ENCODE measurements around the gene GRWD1.

GRWD1 gene

DNA sequence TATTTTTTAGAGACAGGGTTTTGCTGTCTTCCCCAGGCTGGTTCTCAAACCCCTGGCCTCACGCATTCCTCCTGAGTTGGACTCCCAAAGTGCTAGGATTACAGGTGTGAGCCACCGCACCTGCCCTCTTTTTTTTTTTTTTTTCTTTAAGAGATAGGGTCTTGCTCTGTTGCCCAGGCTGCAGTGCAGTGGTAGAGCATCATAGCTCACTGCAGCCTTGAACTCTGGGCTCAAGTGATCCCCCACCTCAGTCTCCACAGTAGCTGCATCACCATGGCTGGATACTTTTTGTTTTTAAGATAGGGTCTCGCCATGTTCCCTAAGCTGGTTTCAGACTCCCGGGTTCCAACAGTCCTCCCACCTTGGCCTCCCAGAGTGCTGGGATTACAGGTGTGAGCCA, 11.1 kb downstream of the GRWD1 start:
- DNase-seq (ENCODE audit: low read depth) = no peak

DNA sequence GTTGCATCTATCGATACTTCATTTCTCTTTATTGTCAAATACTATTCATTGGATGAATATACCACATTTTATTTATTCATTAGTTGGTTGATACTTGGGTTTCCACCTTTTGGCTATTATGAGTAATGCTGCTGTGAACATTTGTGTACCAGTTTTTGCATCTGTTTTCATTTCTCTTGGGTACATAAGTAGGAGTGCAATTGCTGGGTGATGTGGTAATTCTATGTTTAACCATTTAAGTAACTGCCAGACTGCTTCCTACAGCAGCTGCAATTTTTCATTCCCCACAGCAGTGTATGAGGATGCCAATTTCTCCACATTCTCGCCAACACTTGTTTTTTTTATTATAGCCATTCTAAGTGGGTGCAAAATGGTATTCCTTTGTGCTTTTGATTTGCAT, 12.2 kb downstream of the GRWD1 start:
- no peak for DNase-seq (ENCODE audit: low read depth)

DNA sequence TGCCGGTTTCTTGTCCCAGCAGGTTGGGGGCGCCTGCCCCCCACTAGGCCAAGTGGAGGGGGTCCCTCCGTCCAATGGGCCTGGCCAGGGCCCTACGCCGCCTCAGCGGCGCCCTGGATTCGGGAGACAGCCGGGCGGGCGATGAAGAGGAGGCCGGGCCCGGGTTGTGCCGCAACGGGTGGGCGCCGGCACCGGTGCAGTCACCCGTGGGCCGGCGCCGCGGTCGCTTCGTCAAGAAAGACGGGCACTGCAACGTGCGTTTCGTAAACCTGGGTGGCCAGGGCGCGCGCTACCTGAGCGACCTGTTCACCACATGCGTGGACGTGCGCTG, 15.8 kb downstream of the GRWD1 start:
- no peak for DNase-seq (ENCODE audit: low read depth)

DNA sequence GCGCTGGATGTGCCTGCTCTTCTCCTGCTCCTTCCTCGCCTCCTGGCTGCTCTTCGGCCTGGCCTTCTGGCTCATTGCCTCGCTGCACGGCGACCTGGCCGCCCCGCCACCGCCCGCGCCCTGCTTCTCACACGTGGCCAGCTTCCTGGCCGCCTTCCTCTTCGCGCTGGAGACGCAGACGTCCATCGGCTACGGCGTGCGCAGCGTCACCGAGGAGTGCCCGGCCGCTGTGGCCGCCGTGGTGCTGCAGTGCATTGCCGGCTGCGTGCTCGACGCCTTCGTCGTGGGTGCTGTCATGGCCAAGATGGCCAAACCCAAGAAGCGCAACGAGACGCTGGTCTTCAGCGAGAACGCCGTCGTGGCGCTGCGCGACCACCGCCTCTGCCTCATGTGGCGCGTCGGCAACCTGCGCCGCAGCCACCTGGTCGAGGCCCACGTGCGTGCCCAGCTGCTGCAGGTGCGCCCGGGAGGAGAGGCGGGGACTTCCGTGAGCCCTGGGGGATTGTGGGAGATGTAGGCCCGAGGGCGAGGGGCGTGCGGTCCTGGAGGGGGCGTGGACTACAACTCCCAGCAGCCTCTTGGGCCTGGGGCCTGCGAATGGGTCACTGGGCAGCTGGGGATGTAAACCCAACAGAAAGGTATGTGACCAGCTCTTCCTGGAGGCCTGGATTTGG, 16.3 kb downstream of the GRWD1 start:
- no peak for DNase-seq (ENCODE audit: low read depth)

DNA sequence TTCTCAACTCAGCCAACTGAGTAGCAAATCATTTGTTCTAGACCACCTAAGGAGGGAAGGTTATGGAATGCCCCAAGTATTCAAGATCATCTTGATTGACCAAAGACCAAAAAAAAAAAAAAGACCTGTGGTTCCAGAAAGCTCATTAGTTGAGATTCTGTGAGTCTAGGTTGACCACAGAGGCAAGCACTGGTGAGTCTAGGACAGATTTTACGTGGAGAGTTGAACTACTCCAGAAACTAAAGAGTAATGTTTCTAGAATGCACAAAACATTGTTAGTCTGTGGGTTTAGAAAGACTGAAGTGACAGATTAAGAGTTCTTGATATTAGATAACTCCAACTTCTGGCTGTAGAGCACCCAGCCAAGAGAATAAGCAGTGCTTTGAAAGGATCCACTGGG, 19.4 kb downstream of the GRWD1 start:
- no peak for DNase-seq (ENCODE audit: low read depth)

DNA sequence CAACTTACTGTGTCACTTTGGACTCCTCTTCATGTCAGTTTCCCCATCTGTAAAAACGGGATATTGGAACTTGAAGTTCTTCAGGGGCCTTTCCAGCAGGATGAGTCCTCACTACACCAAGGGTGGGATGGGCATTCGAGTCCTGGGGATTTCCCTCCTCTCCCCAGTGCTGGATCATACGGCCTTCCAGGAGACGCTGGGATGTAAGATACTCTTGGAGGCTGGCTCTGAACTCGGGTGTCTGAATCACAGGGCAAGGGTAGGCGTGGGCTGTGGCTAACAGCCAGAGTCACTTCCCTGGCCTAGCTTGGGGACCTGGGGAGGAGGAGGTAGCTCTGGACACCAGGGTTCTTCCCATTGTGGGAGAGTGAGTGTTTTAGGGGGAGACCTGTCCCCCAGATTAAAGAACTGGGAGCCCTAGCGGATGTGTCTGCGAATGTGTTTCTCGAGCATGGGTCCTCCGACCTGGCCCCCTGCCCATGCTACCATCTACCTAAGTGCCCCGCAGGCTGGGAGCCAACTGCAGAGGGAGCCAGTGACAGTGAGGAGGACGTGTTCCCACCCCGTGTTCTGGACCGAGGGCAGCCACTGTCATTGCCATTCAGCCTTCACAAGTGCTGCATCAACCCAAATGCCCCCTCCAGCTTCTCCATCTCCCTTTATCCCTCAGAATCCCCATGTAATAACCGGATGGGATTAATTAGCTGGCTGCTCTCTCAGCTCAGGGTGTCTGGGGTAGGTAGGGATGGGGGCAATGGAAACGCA, 21.0 kb downstream of the GRWD1 start:
- DNase-seq (ENCODE audit: low read depth) = no peak

DNA sequence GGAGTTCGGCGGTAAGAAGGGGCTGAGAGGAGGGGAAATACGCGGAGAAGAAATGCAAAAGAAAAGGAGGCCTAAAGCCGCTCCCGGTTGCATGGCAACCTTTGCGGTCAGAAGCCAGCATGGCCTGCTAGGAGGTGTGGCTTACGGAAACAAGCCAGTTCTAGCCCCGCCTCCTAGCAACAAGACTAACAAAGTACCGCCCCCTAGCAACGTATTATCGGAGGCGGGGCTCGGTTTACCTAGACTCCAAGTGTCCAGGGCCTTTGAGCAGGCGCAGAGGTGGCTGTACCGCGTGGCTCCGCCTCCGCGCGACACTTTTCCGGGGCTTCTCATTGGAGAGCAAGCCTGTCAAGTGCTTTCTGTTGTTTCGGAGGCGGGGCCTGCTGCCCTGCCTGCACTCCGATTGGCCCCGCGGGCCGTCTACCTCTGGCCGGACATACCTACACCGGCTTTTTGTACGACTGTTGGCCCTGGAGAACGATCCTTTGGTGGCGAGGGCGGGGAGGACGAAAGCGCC, 23.0 kb downstream of the GRWD1 start:
- peak; percentile 89 for DNase-seq (ENCODE audit: low read depth)

DNA sequence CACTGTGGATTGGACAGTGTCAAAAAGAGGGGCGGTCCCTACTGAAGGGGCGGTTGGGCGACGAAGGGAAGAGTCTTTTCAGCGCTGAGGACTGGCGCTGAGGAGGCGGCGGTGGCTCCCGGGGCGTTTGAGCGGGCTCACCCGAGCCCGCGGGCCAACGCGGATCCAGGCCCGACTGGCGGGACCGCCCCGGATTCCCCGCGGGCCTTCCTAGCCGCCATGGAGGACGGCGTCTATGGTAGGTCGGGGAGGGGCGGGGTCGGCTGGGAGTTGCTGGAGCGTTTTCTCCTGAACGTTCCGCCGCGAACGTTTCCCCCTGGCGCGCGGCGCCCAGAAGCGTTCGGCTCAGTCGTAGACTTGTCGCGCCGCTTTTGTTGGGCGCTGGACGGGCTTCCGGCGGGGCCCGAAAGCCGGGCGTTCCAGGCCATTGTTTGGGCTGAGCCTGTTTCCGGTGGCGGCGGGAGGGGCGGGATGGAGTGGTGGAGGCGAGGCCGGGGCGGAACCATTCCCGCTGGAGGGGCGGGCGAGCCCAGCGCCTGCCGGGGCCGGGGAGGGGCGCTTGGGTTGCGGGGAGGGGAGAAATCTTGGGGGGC, 23.6 kb downstream of the GRWD1 start, which contains the start of gene CYTH2:
Gene CYTH2, plus strand, starts transcription at position 81 of the 593 bp plus-strand sequence. Its CDS starts 139 bp downstream, at position 220.
- peak; percentile 43 for DNase-seq (ENCODE audit: low read depth)

DNA sequence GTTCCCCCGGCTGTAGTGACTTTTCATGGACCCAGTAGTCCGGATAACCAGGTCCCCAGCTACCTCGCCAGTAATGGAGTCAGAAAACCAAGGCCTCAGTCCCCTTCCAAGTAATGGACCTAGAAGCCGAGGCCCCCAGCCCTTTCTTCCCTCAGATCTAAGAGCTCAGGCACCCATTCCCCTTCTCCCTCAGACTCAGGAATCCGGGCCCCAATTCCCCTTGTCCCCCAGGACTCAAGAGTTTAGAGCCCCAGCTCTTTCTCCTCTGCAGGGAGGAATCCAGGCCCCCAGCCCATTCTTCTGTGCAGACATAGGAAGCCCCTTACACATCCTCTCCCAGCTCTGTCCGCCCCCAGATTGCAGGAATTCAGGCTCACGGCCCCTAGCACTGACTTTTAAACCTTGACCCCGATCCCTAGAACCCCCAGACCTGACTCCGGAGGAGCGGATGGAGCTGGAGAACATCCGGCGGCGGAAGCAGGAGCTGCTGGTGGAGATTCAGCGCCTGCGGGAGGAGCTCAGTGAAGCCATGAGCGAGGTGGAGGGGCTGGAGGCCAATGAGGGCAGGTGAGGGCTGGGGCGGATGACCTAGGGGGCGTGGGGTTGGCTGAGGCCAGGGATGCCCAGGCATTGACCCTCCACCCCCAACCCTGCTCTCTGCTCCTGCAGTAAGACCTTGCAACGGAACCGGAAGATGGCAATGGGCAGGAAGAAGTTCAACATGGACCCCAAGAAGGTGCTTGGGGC, 24.3 kb downstream of the GRWD1 start:
- DNase-seq (ENCODE audit: low read depth) = no peak

DNA sequence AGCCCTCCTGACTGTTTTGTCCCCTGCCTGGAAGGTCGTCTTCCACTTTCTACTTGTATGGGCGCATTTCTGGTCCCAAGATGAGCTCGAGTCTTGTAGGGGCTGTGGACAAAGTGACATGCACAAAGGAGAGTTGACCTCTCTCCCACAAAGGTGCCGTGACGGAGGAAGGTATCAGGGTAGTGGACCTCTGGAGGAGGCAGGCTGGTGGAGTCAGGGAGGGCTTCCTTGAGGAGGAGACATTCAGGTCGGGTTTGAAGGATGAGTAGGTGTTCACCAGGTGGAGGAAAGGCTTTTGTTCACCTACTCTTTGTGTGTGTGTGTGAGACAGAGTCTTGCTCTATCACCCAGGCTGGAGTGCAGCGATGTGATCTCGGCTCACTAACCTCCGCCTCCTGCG, 25.1 kb downstream of the GRWD1 start:
- DNase-seq (ENCODE audit: low read depth) = no peak

DNA sequence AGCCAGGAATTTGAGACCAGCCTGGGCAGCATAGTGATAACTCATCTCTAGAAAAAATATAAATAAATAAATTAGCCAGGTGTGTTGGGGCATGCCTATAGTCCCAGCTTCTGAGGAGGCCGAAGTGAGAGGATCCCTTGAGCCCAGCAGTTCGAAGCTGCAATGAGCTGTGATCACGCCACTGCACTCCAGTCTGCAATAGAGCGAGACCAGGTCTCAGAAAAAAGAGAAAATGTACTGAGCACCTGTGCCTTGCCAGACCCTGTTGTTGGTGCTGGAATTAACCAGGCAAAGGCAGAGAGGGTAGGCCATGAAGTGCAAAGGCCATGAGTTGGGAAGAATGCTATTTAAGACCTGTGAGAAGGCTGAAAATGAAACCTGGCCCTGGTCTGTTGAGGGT, 26.1 kb downstream of the GRWD1 start:
- DNase-seq (ENCODE audit: low read depth) = no peak

DNA sequence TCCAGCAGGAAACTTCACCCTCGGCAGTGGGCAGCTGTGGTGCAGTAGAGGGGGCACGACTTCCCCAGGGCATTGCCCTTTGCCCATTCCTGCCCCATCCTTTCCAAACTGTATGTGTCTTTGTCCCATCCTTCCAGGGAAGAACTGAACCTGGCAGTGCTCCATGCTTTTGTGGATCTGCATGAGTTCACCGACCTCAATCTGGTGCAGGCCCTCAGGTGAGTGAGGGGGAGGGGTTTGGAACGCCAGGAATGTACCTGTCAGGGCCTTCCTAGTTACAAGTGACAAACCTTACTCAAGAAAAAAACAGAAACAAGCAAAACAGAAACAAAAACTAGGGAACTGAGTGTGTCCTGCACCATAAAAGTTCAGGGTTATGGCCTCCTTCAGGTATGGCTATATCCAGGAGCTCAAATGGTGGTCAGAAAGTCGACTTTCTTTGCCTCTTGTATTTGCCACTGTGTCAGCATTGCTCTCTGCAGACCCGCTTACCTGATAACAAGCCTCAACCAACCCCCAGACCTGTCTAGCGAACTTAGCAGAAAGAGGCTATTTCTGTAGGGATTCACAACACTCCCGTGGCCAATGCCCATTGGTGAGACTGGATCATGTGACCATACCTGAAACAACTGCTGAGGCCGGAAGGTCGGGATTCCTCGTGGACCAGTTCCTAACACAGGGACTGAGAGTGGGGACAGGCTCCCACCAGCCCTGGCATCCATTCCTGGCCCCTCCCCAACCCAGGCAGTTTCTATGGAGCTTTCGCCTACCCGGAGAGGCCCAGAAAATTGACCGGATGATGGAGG, 27.6 kb downstream of the GRWD1 start:
- DNase-seq (ENCODE audit: low read depth) = no peak

DNA sequence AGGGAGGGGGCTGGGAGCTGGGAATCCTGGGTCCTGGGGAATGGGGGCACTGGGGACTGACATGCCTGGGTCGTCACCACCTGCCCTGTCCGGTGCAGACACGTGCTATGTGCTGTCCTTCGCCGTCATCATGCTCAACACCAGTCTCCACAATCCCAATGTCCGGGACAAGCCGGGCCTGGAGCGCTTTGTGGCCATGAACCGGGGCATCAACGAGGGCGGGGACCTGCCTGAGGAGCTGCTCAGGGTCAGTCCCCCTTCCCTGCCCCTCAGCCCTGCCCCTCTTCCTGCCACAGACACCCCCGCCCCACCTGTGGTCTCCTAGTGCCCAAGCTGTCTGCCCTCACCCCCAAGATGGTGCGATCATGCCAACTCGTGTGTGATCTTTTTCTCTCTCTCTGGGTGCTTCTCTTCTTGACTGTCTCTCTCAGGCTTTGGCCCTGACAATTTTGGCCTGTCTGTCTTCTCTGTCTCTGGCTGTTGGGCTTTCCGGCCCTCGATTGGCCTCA, 28.4 kb downstream of the GRWD1 start:
- DNase-seq (ENCODE audit: low read depth) = no peak

DNA sequence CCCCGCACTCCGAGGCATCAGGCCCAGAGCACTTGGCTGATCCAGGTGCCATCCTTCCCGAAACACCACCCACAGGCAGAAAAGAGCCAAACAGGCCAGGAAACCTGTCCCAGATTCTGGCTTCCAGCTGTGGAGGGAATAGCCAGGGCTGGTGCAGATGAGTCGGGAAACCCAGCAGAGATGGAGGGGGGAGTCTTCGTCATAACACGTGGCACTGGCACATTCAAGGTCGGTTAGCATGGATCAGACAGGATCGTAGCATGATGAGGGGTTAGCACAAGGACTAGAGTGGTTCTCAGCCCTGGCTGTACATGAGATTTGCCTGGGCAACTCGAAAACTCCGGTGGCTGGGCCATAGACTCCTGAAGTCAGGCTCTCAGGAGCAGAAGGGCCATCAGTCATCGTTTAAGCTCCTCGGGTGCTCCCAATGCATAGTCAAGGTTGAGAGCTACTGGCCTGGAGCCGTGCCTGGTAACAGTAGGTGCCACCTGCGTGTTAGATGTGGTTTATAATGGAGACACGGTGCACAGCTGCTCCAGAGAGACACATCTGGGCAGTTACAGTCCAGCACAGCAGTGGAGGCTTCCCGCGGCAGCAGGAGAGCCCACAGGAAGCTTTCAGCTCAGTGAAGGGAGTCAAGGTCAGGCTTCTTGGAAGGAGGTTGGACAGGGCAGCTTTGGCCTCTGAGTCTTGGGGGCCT, 29.7 kb downstream of the GRWD1 start:
- DNase-seq (ENCODE audit: low read depth) = no peak

DNA sequence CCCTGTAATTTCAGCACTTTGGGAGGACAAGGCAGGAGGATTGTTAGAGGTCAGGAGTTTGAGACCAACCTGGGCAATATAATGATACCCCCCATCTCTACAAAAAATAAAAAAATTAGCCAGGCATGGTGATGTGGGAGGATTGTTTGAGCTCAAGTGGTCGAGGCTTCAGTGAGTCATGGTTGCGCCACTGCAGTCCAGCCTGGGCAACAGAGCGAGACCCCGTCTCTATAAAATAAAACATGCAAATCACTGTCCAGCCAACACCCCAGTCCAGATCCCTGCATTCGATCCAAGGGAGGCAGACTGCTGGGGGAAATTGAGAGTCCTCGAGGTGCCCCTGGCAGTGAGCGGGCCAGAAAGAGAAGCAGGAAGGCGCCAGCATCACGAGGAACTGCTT, 30.4 kb downstream of the GRWD1 start:
- no peak for DNase-seq (ENCODE audit: low read depth)

DNA sequence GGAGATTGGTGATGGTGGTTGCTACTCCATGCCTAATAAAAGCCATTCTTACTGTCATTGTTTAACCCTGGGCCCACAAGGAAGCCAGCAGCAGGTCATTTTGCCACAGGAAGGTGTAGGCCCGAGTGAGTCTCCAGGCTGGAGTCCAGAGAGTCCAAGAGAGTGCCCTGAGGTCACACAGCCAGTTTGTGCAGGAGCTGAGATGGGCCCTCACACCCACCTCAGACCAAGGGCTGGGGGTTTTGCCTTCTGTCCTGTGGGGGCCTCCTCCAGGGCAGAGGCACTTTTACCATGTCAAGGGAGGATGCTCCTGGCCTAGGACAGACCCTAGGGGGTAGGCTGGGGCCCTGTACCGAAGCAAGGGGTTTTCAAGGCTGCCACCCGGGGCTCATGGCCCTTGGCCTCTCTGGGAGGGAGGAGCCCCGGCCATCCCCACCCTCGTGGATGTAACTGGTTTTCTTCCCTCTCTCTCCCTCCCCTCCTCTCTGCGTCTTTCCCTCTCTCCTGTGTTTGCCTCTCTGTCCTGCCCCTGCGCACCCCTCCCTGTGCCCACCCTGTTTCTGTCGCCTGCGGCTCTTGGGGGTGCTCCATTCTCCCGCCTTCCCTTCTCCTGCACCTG, 31.4 kb downstream of the GRWD1 start:
- DNase-seq (ENCODE audit: low read depth) = no peak

DNA sequence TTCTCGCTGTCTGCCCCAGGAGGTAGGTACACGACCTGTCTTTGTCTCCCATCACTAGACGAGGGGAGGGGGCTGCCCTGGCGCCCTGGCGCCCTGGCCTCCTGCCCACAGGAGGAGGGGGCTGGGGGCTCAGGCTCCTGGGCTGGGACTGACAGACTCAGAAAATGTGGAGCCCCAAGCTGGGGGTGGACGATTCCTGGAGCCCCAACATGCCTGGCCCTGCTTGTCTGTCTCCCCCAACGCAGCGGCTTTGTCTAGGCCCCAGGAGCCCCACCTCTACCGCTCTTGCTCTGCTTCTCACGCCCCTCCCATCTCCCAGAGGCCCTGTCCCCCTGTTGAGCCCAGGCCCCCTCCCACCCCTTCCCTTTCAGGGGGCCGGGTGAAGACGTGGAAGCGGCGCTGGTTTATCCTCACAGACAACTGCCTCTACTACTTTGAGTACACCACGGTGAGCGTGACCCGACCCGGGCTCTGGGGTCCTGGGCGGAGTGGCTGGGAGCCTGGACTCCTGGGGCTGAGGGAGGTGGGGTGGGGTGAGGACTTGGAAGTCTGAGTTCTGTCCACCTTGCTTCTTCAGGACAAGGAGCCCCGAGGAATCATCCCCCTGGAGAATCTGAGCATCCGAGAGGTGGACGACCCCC, 32.0 kb downstream of the GRWD1 start:
- DNase-seq (ENCODE audit: low read depth) = no peak

DNA sequence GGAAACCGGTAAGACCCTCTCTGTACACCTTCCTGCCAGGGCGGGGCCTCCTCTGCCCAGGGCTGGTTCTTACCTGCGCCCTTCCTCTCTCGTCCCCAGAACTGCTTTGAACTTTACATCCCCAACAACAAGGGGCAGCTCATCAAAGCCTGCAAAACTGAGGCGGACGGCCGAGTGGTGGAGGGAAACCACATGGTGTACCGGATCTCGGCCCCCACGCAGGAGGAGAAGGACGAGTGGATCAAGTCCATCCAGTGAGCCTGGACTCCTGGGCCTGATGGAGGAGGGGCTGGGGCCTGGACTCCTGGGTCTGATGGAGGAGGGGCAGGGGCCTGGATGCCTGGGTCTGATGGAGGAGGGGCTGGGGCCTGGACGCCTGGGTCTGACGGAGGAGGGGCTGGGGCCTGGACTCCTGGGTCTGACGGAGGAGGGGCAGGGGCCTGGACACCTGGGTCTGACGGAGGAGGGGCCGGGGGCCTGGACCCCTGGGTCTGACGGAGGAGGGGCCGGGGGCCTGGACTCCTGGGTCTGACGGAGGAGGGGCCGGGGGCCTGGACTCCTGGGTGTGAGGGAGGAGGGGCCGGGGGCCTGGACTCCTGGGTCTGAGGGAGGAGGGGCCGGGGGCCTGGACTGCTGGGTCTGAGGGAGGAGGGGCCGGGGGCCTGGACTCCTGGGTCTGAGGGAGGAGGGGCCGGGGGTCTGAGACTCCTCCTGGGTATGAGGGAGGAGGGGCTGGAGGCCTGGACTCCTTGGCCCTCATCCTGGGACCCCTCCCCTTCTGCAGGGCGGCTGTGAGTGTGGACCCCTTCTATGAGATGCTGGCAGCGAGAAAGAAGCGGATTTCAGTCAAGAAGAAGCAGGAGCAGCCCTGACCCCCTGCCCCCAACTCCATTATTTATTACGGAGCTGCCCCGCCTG, 32.8 kb downstream of the GRWD1 start:
- no peak for DNase-seq (ENCODE audit: low read depth)

DNA sequence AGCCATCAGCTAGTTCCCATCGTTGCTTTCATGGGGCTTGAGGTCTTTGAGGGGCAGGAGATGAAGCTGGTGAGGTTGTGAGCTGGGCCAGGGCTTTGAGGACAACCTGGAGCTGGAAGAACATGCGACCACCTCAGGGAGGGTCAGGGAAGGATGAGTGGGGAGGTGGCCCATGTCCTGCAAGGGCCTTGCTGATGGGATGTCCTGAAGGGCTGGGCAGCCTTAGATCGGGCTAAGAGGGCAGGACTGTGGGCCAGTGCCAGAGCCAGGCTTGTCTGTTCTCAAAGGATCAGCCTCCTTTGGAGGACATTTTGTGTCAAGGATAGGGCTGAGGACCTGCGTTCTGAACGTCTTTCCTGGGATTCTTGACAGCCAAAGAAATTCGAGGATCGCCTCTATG, 33.9 kb downstream of the GRWD1 start:
- DNase-seq (ENCODE audit: low read depth) = no peak

Measured in stimulated activated CD8-positive, alpha-beta memory T cell treated with anti-CD3 and anti-CD28 coated beads, Interleukin-15, amount 100 ng/mL, for 24 hours (primary cell).